Lower leg skin (tissue), 4 donors: ENCODE measurements around the gene FRS2. TPM values are rescaled to one million over a fixed set of nuclear protein-coding genes. Genes with fewer than 3 reads are reported as not detected.

Experiments
- DNase-seq, 2 donors: peaks; one replicate each; pipeline ENCODE4 v3.0.0-alpha.2; 2019; ENCODE audit warnings: low spot score in 2 of 2
- H3K4me3 ChIP-seq: fragments of 200-600 bp; sonication (generic); 2 replicates; pipeline ENCODE4 v1.5.1; 2017; ENCODE audit warnings: mild to moderate bottlenecking, low read depth; ENCODE audit not compliant: poor library complexity, severe bottlenecking
- CTCF ChIP-seq, 3 donors: fragments of 450-650 bp; IDR thresholded peaks; one replicate each; pipeline ENCODE4 v1.5.1; 2016; ENCODE audit warnings: antibody characterized with exemption in 3 of 3, mild to moderate bottlenecking in 3 of 3, moderate library complexity in 2 of 3
- POLR2A ChIP-seq, 2 donors: fragments of 450-650 bp; IDR thresholded peaks; one replicate each; pipeline ENCODE4 v1.6.1; 2016 to 2017; ENCODE audit warnings: antibody characterized with exemption in 2 of 2, mild to moderate bottlenecking in 1 of 2, moderate library complexity in 1 of 2
- WGBS, 2 donors: methylation state at CpG; one replicate each; pipeline ENCODE4 v1.1.5; 2018; 5-methylcytosine and 5-hydroxymethylcytosine counted together
- intact Hi-C: fragments of 100-400 bp; cut with DNase I; formaldehyde crosslinking; loops from one replicate; pipeline ENCODE4 v1.15.0; 2023; ENCODE audit warnings: low total_unique reads
- total RNA-seq, 4 donors: library from RNA; depleted of rRNA; stranded (reverse); fragments of >200 nt; gene quantifications; one replicate each; pipeline ENCODE4 v1.1.0, GENCODE V29; 2016

Gene FRS2
- total RNA-seq, 4 donors from 2014 or later, result 33.7 to 64.7 (median 43.5) TPM

GRCh38 chr12:69566603-69567002, 96.4 kb downstream of the FRS2 start:
- intact Hi-C loops, result no loop called here
- DNase-seq, result no peak
- TF ChIP-seq CTCF (IDR thresholded peaks at IDR 0.05) (no peak), POLR2A (IDR thresholded peaks at IDR 0.05) (no peak)
- no peak overlapping the region for H3K4me3 ChIP-seq
- 79 to 83% methylated on average over 3 of the region's 3 CpGs for WGBS, 2 donors

- intact Hi-C loops, result no loop called here
- DNase-seq, result no peak
- 76 to 92% methylated on average over 4 of the region's 4 CpGs for WGBS, 2 donors
- H3K4me3 ChIP-seq, result no peak overlapping the region
- TF ChIP-seq POLR2A (IDR thresholded peaks at IDR 0.05) (no peak), CTCF (IDR thresholded peaks at IDR 0.05) (no peak)
Observed at GRCh38 chr12:69569236-69569635, 99.0 kb downstream of the FRS2 start.

GRCh38 chr12:69570000-69570516, 99.9 kb downstream of the FRS2 start:
- intact Hi-C loops, result loop anchor here (10.0 kb wide), 1 partner anchor 155 kb away; no protein-coding TSS in a partner anchor
- 93 to 94% methylated on average over 10 of the region's 10 CpGs for WGBS, 2 donors
- no peak for TF ChIP-seq POLR2A (IDR thresholded peaks at IDR 0.05)
- TF ChIP-seq CTCF (IDR thresholded peaks at IDR 0.05), result no peak
- H3K4me3 ChIP-seq, result no peak overlapping the region
- no peak for DNase-seq

- no peak for TF ChIP-seq POLR2A (IDR thresholded peaks at IDR 0.05)
- TF ChIP-seq CTCF (IDR thresholded peaks at IDR 0.05), result peak in 1 of 3 donors; percentile 19
- intact Hi-C loops, result loop anchor here (10.0 kb wide), 1 partner anchor 156 kb away; no protein-coding TSS in a partner anchor
Observed at GRCh38 chr12:69570545-69571399, 100.6 kb downstream of the FRS2 start.

GRCh38 chr12:69575346-69575745, 105.2 kb downstream of the FRS2 start:
- no peak overlapping the region for H3K4me3 ChIP-seq
- intact Hi-C loops, result loop anchor here (10.0 kb wide), 1 partner anchor 161 kb away; no protein-coding TSS in a partner anchor
- TF ChIP-seq CTCF (IDR thresholded peaks at IDR 0.05) (no peak), POLR2A (IDR thresholded peaks at IDR 0.05) (no peak)
- DNase-seq, result no peak
- 89 to 94% methylated on average over 3 of the region's 3 CpGs for WGBS, 2 donors

More at GRCh38 chr12:69570545-69571399, 100.6 kb downstream of the FRS2 start:
- 35 to 45% methylated on average over 6 of the region's 6 CpGs for WGBS, 2 donors
- DNase-seq, result peak in 1 of 2 donors; percentile 56
- H3K4me3 ChIP-seq, result no peak overlapping the region
